Cardiac fibroblast (primary cell): ENCODE results near the gene ATM.
"Not testable (repeated sequence)": the region's sequence is repeated elsewhere in the genome, so short reads cannot be mapped to it uniquely, and the experiment has no call there.

Experiments used
- DNase-seq, 2 donors: peaks; one replicate each; pipeline versions ENCODE4 v3.0.0 to v3.0.0-alpha.2; 2010; ENCODE audit warnings: low read depth in 2 of 2
- H3K4me3 ChIP-seq, 2 donors: replicated peaks in 1 of 2; 1 replicate in 1 of 2; 2 replicates in 1 of 2; pipeline ENCODE4 v1.5.1; 2011; ENCODE audit warnings: low read depth in 2 of 2, low read length in 2 of 2, mild to moderate bottlenecking in 2 of 2, moderate library complexity in 1 of 2
- CTCF ChIP-seq: IDR thresholded peaks from one replicate; pipeline ENCODE4 v1.5.1; 2011; ENCODE audit warnings: low read depth, mild to moderate bottlenecking, low read length, inconsistent platforms

The ATM gene

GRCh38 chr11:108388576-108388975, 165.7 kb downstream of the ATM start:
- no peak for TF ChIP-seq CTCF
- no peak overlapping the region for H3K4me3 ChIP-seq
- no peak for DNase-seq

- no peak for TF ChIP-seq CTCF
- DNase-seq = no peak
- no peak overlapping the region for H3K4me3 ChIP-seq
Observed at GRCh38 chr11:108392353-108392752, 169.5 kb downstream of the ATM start.

- TF ChIP-seq CTCF = no peak
- no peak for DNase-seq
- H3K4me3 ChIP-seq = no peak overlapping the region
Observed at GRCh38 chr11:108393046-108393445, 170.2 kb downstream of the ATM start.

- TF ChIP-seq CTCF = no peak
- DNase-seq = no peak
- H3K4me3 ChIP-seq = no peak overlapping the region
Observed at GRCh38 chr11:108394744-108395284, 171.9 kb downstream of the ATM start.

GRCh38 chr11:108396672-108397071, 173.8 kb downstream of the ATM start:
- H3K4me3 ChIP-seq, DNase-seq: not testable (repeated sequence)

- H3K4me3 ChIP-seq = no peak overlapping the region
- no peak for TF ChIP-seq CTCF
- DNase-seq = no peak
Observed at GRCh38 chr11:108398439-108398838, 175.6 kb downstream of the ATM start.

GRCh38 chr11:108402241-108402640, 179.4 kb downstream of the ATM start:
- H3K4me3 ChIP-seq = no peak overlapping the region
- no peak for DNase-seq
- no peak for TF ChIP-seq CTCF
